Kidney capillary endothelial cell (primary cell): ENCODE results near the gene CDC7.
"Not testable (repeated sequence)": the region's sequence is repeated elsewhere in the genome, so short reads cannot be mapped to it uniquely, and the experiment has no call there.

Source experiments
- DNase-seq: peaks from one replicate; pipeline ENCODE4 v3.0.0-alpha.2; 2018; ENCODE audit warnings: low spot score

Gene CDC7

GRCh38 chr1:91500756-91501522 lies at the start of gene CDC7:
Gene CDC7 (plus strand): TSS chr1:91500851. CDS start chr1:91501717, 866 bp downstream.
- peak; percentile 85 for DNase-seq

GRCh38 chr1:91454136-91454535 lies 46.5 kb upstream of the CDC7 start:
- DNase-seq: no peak

GRCh38 chr1:91455334-91455733 lies 45.3 kb upstream of the CDC7 start:
- no peak for DNase-seq

- DNase-seq: no peak
Observed at GRCh38 chr1:91455896-91456295, 44.8 kb upstream of the CDC7 start.

GRCh38 chr1:91465350-91465749 lies 35.3 kb upstream of the CDC7 start:
- DNase-seq: not testable (repeated sequence)

GRCh38 chr1:91476533-91477217 lies 24.0 kb upstream of the CDC7 start:
- DNase-seq: no peak

- no peak for DNase-seq
Observed at GRCh38 chr1:91487469-91487868, 13.2 kb upstream of the CDC7 start.

GRCh38 chr1:91490501-91490900 lies 10.2 kb upstream of the CDC7 start:
- DNase-seq: no peak

- no peak for DNase-seq
Observed at GRCh38 chr1:91498035-91498434, 2.6 kb upstream of the CDC7 start.

GRCh38 chr1:91498498-91499245 lies 2.0 kb upstream of the CDC7 start:
- DNase-seq: no peak

- no peak for DNase-seq
Observed at GRCh38 chr1:91499346-91499745, 1.3 kb upstream of the CDC7 start.

- no peak for DNase-seq
Observed at GRCh38 chr1:91499904-91500755, 521 bp upstream of the CDC7 start.

- no peak for DNase-seq
Observed at GRCh38 chr1:91501523-91501851, 836 bp downstream of the CDC7 start.

GRCh38 chr1:91501971-91502671 lies 1.5 kb downstream of the CDC7 start:
- DNase-seq: no peak

GRCh38 chr1:91502672-91503184 lies 2.1 kb downstream of the CDC7 start:
- DNase-seq: no peak

- DNase-seq: no peak
Observed at GRCh38 chr1:91503332-91503900, 2.8 kb downstream of the CDC7 start.

- no peak for DNase-seq
Observed at GRCh38 chr1:91503975-91504530, 3.4 kb downstream of the CDC7 start.

GRCh38 chr1:91505086-91505485 lies 4.4 kb downstream of the CDC7 start:
- DNase-seq: no peak

GRCh38 chr1:91506071-91506470 lies 5.4 kb downstream of the CDC7 start:
- no peak for DNase-seq

GRCh38 chr1:91507328-91507727 lies 6.7 kb downstream of the CDC7 start:
- DNase-seq: no peak

GRCh38 chr1:91510754-91511153 lies 10.1 kb downstream of the CDC7 start:
- DNase-seq: no peak
